Ishikawa (cell line): Measurements from ENCODE around the gene PSMG2.

Experiments used
- CEBPB ChIP-seq: IDR thresholded peaks from 2 replicates; pipeline ENCODE4 v1.6.1; 2012
- CREB1 ChIP-seq: IDR thresholded peaks from 2 replicates; pipeline ENCODE4 v1.6.1; 2012; ENCODE audit warnings: low read depth
- EGR1 ChIP-seq: IDR thresholded peaks from 2 replicates; pipeline ENCODE4 v1.6.1; 2012
- EP300 ChIP-seq: IDR thresholded peaks from 2 replicates; pipeline ENCODE4 v1.6.1; 2012; ENCODE audit warnings: borderline replicate concordance
- FOXM1 ChIP-seq: IDR thresholded peaks from 2 replicates; pipeline ENCODE4 v1.6.1; 2012; ENCODE audit warnings: low read depth, borderline replicate concordance
- MAX ChIP-seq: IDR thresholded peaks from 2 replicates; pipeline ENCODE4 v1.6.1; 2012
- NFIC ChIP-seq: IDR thresholded peaks from 2 replicates; pipeline ENCODE4 v1.6.1; 2012
- RAD21 ChIP-seq: IDR thresholded peaks from 2 replicates; pipeline ENCODE4 v1.6.1; 2012; ENCODE audit warnings: low read depth
- REST ChIP-seq: IDR thresholded peaks from 2 replicates; pipeline ENCODE4 v1.6.1; 2012; ENCODE audit warnings: low read depth, mild to moderate bottlenecking
- TAF1 ChIP-seq: IDR thresholded peaks from 2 replicates; pipeline ENCODE4 v1.6.1; 2012; ENCODE audit warnings: low read depth, mild to moderate bottlenecking
- TCF12 ChIP-seq: IDR thresholded peaks from 2 replicates; pipeline ENCODE4 v1.6.1; 2012; ENCODE audit warnings: low read depth
- TEAD4 ChIP-seq: IDR thresholded peaks from 2 replicates; pipeline ENCODE4 v1.6.1; 2012
- USF1 ChIP-seq: IDR thresholded peaks from 2 replicates; pipeline ENCODE4 v1.6.1; 2012
- YY1 ChIP-seq: IDR thresholded peaks from 2 replicates; pipeline ENCODE4 v1.6.1; 2012; ENCODE audit warnings: low read depth
- ZBTB7A ChIP-seq: IDR thresholded peaks from 2 replicates; pipeline ENCODE4 v1.6.1; 2012; ENCODE audit warnings: low read depth

PSMG2 gene

GRCh38 chr18:12773369-12773768 is 70.5 kb downstream of the PSMG2 start:
- TF ChIP-seq NFIC (no peak), CREB1 (no peak), TCF12 (no peak), CEBPB (no peak), MAX (no peak), REST (no peak), FOXM1 (no peak), RAD21 (no peak), EP300 (no peak), EGR1 (no peak), ZBTB7A (no peak), TAF1 (no peak), USF1 (no peak), TEAD4 (no peak), YY1 (no peak)

- no peak for TF ChIP-seq MAX
- no peak for TF ChIP-seq TCF12
- no peak for TF ChIP-seq EGR1
- TF ChIP-seq EP300, result no peak
- no peak for TF ChIP-seq RAD21
- no peak for TF ChIP-seq YY1
- TF ChIP-seq TEAD4, result no peak
- TF ChIP-seq CEBPB, result no peak
- no peak for TF ChIP-seq FOXM1
- TF ChIP-seq NFIC, result no peak
Observed at GRCh38 chr18:12774982-12775381, 72.1 kb downstream of the PSMG2 start.
